Stomach (tissue), 9 donors: ENCODE results near the gene DACH1. TPM values are rescaled to one million over a fixed set of nuclear protein-coding genes. Genes with fewer than 3 reads are reported as not detected.

Experiments used
- DNase-seq, 2 donors: peaks; one replicate each; pipeline versions ENCODE4 v3.0.0 to v3.0.0-alpha.2; 2013 to 2019
- H3K27ac ChIP-seq, 5 donors: fragments of 200-600 bp in 4 of 5; sonication (generic) in 4 of 5; one replicate each; pipeline ENCODE4 v1.5.1; 2013 to 2019; ENCODE audit warnings: mild to moderate bottlenecking in 1 of 5, moderate library complexity in 1 of 5
- H3K27me3 ChIP-seq, 3 donors: fragments of 200-600 bp; sonication (generic); one replicate each; pipeline ENCODE4 v1.5.1; 2017 to 2019; ENCODE audit warnings: mixed run types in 1 of 3
- H3K36me3 ChIP-seq, 4 donors: fragments of 200-600 bp; sonication (generic); 1 replicate in 3 of 4; 2 replicates in 1 of 4; pipeline ENCODE4 v1.5.1; 2016 to 2019
- H3K4me1 ChIP-seq, 4 donors: fragments of 200-600 bp; sonication (generic); one replicate each; pipeline ENCODE4 v1.5.1; 2016 to 2019
- H3K4me3 ChIP-seq, 4 donors: fragments of 200-600 bp; sonication (generic) in 3 of 4; one replicate each; pipeline ENCODE4 v1.5.1; 2016 to 2019; ENCODE audit warnings: mild to moderate bottlenecking in 1 of 4
- H3K9me3 ChIP-seq, 4 donors: fragments of 200-600 bp; sonication (generic); one replicate each; pipeline ENCODE4 v1.5.1; 2016 to 2019
- EP300 ChIP-seq: sonication (generic); formaldehyde crosslinking; IDR thresholded peaks from one replicate; pipeline ENCODE4 v1.6.1; 2017; ENCODE audit warnings: antibody characterized with exemption
- POLR2A ChIP-seq, 4 donors: fragments of 450-650 bp; IDR thresholded peaks; one replicate each; pipeline ENCODE4 v1.6.1; 2016; ENCODE audit warnings: antibody characterized with exemption in 4 of 4, control low read depth in 2 of 4, mild to moderate bottlenecking in 1 of 4, moderate library complexity in 1 of 4
- POLR2AphosphoS5 ChIP-seq, 3 donors: sonication (generic); formaldehyde crosslinking; IDR thresholded peaks; one replicate each; pipeline ENCODE4 v1.6.1; 2016; ENCODE audit warnings: antibody characterized with exemption in 3 of 3
- WGBS, 5 donors: extraction: QIAGEN DNeasy Blood & Tissue Kit in 3 of 5; methylation state at CpG; one replicate each; pipeline versions ENCODE4 v1.1.5 to v1.1.7; 2013 to 2018; 5-methylcytosine and 5-hydroxymethylcytosine counted together
- intact Hi-C: fragments of 100-400 bp; cut with DNase I; formaldehyde crosslinking; loops from one replicate; pipeline ENCODE4 v1.15.1; 2023; ENCODE audit warnings: low total_unique reads
- polyA plus RNA-seq, 3 donors: library from polyadenylated mRNA; stranded (reverse); fragments of 200-250 nt; gene quantifications; one replicate each; pipeline ENCODE4 v1.2.3, GENCODE V29; 2013
- total RNA-seq, 5 donors: library from RNA; depleted of rRNA; stranded (reverse); fragments of >200 nt; gene quantifications; one replicate each; pipeline versions ENCODE4 v1.1.0 to v1.2.3, GENCODE V29; 2014 to 2016
- TF ChIP-seq, protein P1 (sequence below), 7 experiments: fragments of 450-650 bp in 4 of 7; fragments of 200-600 bp in 3 of 7; sonication (generic) in 3 of 7; IDR thresholded peaks; one replicate each; pipeline ENCODE4 v1.5.1; 2016 to 2019; ENCODE audit warnings: antibody characterized with exemption in 7 of 7, control low read depth in 2 of 7, mild to moderate bottlenecking in 1 of 7
- donor health status: healthy with polysubstance abuse.
- donor health status: Bipolar disorder and iron deficiency.
- donor health status: healthy.

Gene DACH1
- total and polyA plus RNA-seq, 8 donors: 0.28 to 9.4 (median 2.9) TPM; not detected in 1

DNA sequence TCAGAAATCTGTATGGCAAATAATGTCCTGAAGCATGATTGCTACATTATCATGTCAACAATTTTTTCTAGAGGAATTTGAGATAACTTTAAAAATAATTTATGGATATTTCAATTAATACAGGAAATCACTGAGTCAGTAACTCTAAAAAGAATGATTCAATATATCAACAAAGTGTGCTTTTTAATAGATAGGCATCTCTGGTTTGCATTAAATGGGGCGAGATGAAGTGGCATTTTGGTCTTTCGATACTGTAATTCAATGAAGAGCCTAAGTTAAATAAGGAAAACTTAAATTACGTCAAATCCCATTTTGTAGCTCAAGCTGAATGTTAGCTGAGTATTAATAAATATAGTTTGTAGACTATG is 342.8 kb downstream of the DACH1 start:
- TF ChIP-seq POLR2A (IDR thresholded peaks at IDR 0.05) (no peak), EP300 (no peak), POLR2AphosphoS5 (IDR thresholded peaks at IDR 0.05) (no peak)
- TF ChIP-seq, protein P1, sequence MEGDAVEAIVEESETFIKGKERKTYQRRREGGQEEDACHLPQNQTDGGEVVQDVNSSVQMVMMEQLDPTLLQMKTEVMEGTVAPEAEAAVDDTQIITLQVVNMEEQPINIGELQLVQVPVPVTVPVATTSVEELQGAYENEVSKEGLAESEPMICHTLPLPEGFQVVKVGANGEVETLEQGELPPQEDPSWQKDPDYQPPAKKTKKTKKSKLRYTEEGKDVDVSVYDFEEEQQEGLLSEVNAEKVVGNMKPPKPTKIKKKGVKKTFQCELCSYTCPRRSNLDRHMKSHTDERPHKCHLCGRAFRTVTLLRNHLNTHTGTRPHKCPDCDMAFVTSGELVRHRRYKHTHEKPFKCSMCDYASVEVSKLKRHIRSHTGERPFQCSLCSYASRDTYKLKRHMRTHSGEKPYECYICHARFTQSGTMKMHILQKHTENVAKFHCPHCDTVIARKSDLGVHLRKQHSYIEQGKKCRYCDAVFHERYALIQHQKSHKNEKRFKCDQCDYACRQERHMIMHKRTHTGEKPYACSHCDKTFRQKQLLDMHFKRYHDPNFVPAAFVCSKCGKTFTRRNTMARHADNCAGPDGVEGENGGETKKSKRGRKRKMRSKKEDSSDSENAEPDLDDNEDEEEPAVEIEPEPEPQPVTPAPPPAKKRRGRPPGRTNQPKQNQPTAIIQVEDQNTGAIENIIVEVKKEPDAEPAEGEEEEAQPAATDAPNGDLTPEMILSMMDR (IDR thresholded peaks at IDR 0.05): no peak
- Histone ChIP-seq H3K9me3 (no peaks in the 10 kb centered on the region), H3K27ac (no peak overlapping the region), H3K27me3 (no peaks in the 10 kb centered on the region), H3K36me3 (no peaks in the 10 kb centered on the region), H3K4me1 (no peaks in the 10 kb centered on the region), H3K4me3 (no peak overlapping the region)
- no peak for DNase-seq
- intact Hi-C loops: no loop called here
- WGBS, 5 donors: 86 to 97% (median 90%) methylated on average over 3 of the region's 3 CpGs

DNA sequence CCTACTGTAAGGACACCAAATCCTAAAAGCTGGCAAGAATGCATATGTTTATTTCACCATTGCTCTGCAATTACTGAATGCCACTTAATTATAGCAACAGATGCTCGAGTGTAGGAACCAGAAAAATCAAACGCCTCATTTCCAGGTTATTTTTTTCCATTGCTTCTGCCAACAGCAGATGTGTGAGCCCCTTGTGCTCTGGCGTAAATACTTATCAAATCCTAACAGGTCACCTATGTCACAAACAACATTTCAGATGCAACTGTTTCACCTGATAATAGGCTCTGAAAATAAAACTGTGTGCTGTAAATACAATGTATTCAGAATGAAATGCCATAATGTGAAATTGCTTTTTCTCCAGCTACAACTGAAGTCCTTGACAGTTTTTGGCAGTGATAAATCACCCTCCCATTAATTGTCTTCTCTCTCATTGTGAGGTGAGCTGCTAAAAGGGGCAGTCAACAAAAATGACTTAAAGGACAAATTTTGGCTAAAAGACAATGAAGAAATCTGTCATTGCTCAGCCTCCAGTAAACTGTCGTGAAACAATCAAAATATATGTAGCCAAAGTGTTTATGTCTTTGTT is 344.0 kb downstream of the DACH1 start:
- intact Hi-C loops: no loop called here
- H3K36me3 ChIP-seq: no peaks in the 10 kb centered on the region
- no peak overlapping the region for H3K4me3 ChIP-seq
- DNase-seq: peak in 1 of 2 donors; percentile 28
- H3K27me3 ChIP-seq: no peaks in the 10 kb centered on the region
- H3K9me3 ChIP-seq: no peaks in the 10 kb centered on the region
- TF ChIP-seq POLR2A (IDR thresholded peaks at IDR 0.05): no peak
- TF ChIP-seq, protein P1 (IDR thresholded peaks at IDR 0.05): no peak
- TF ChIP-seq POLR2AphosphoS5 (IDR thresholded peaks at IDR 0.05): no peak
- no peak for TF ChIP-seq EP300
- H3K27ac ChIP-seq: no peak overlapping the region
- H3K4me1 ChIP-seq: no peaks in the 10 kb centered on the region
- 63 to 77% (median 69%) methylated on average over 4 of the region's 4 CpGs for WGBS, 5 donors

DNA sequence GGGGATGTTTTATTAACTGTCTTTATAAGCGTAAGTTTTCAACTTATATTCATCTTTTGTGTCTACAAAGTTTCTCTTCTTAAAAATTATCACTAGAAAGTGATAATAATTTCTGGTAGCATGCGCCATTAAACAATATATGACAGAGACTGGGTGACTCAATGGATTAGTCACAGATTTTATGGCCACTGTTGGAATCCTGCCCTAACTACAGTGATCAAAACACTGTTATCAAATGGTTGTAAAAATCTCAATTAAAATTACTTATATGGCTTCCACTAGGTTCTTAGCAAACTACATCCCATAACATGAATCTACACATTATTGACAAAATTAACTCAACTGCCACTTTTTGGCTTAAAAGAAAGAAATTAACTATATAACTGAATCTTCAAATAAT is 350.0 kb downstream of the DACH1 start:
- Histone ChIP-seq H3K27me3 (no peaks in the 10 kb centered on the region), H3K9me3 (no peaks in the 10 kb centered on the region), H3K36me3 (no peaks in the 10 kb centered on the region), H3K4me3 (no peak overlapping the region), H3K4me1 (no peaks in the 10 kb centered on the region), H3K27ac (no peak overlapping the region)
- TF ChIP-seq POLR2AphosphoS5 (IDR thresholded peaks at IDR 0.05): no peak
- DNase-seq: no peak
- intact Hi-C loops: no loop called here
- 88 to 94% (median 91%) methylated on average over 2 of the region's 2 CpGs for WGBS, 5 donors

DNA sequence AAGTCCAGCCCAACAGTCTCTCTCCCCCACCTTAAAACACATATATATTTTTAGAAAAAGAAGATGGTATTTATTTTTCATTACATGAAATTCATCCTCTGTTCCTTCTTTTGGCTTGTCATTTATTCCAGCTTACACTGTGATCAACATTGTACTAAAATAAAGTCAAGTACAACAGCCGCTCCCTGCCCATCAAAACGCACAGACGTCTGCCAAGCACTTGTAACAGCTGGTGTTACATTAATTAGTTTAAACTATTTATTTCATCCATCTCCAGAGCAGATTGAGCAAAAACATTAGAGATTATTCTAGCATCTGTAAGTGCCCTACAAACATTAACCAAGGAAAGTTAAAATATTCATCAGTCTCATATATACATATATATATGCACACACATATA is 350.5 kb downstream of the DACH1 start:
- TF ChIP-seq EP300 (no peak), POLR2AphosphoS5 (IDR thresholded peaks at IDR 0.05) (no peak), POLR2A (IDR thresholded peaks at IDR 0.05) (no peak)
- TF ChIP-seq, protein P1 (IDR thresholded peaks at IDR 0.05): no peak
- no peak for DNase-seq
- H3K4me3 ChIP-seq: no peak overlapping the region

DNA sequence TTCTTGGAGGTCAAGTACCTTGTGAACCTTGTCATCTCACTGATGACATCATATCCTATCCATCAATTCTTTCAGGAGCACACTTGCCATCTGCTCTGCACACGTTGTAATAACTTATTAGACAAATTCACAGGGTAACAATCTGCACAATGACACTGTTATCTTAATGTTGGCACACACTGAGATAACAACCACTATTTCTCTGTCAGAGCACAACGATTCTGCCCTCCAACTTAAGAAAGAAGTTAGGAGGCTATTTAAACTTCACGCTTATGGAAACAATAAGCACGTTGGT is 351.3 kb downstream of the DACH1 start:
- H3K27me3 ChIP-seq: no peaks in the 10 kb centered on the region
- DNase-seq: no peak
- no peaks in the 10 kb centered on the region for H3K9me3 ChIP-seq
- H3K4me1 ChIP-seq: no peaks in the 10 kb centered on the region
- H3K4me3 ChIP-seq: no peak overlapping the region
- no peak overlapping the region for H3K27ac ChIP-seq
- 17 to 36% (median 28%) methylated on average over 4 of the region's 4 CpGs for WGBS, 5 donors
- TF ChIP-seq POLR2AphosphoS5 (IDR thresholded peaks at IDR 0.05): no peak
- no peak for TF ChIP-seq EP300
- TF ChIP-seq POLR2A (IDR thresholded peaks at IDR 0.05): no peak
- TF ChIP-seq, protein P1 (IDR thresholded peaks at IDR 0.05): no peak
- H3K36me3 ChIP-seq: no peaks in the 10 kb centered on the region
- intact Hi-C loops: no loop called here

More for the DNA sequence above, 350.5 kb downstream of the DACH1 start:
- no peak overlapping the region for H3K27ac ChIP-seq
- H3K27me3 ChIP-seq: no peaks in the 10 kb centered on the region
- WGBS, 5 donors: 74 to 86% (median 77%) methylated on average over 3 of the region's 3 CpGs
- H3K9me3 ChIP-seq: no peaks in the 10 kb centered on the region
- intact Hi-C loops: no loop called here
- H3K4me1 ChIP-seq: no peaks in the 10 kb centered on the region
- no peaks in the 10 kb centered on the region for H3K36me3 ChIP-seq
